Type B pancreatic cell (in vitro differentiated cells): Measurements from ENCODE around the gene CAPN5. TPM values are rescaled to one million over a fixed set of nuclear protein-coding genes. Genes with fewer than 3 reads are reported as not detected.

Source experiments
- DNase-seq: peaks from one replicate; pipeline ENCODE4 v3.0.0; 2021; ENCODE audit warnings: mixed read lengths; ENCODE audit not compliant: unreplicated experiment; ENCODE audit errors: extremely low spot score
- H3K27ac Mint-ChIP-seq: 2 replicates; pipeline ENCODE4 v1.8.0; 2021; ENCODE audit warnings: mild to moderate bottlenecking, mixed read lengths
- H3K27me3 Mint-ChIP-seq: 2 replicates; pipeline ENCODE4 v1.8.0; 2021; ENCODE audit warnings: mixed read lengths
- H3K36me3 Mint-ChIP-seq: 2 replicates; pipeline ENCODE4 v1.8.0; 2021; ENCODE audit warnings: mixed read lengths
- H3K4me1 Mint-ChIP-seq: one replicate; pipeline ENCODE4 v1.8.0; 2021; ENCODE audit warnings: mixed read lengths; ENCODE audit not compliant: unreplicated experiment
- H3K4me3 Mint-ChIP-seq: 2 replicates; pipeline ENCODE4 v1.8.0; 2021; ENCODE audit warnings: mild to moderate bottlenecking, mixed read lengths
- H3K9me3 Mint-ChIP-seq: 2 replicates; pipeline ENCODE4 v1.8.0; 2021; ENCODE audit warnings: mixed read lengths
- CTCF ChIP-seq: fragments of 200-600 bp; sonication (generic); conservative IDR thresholded peaks from 2 replicates; pipeline ENCODE4 v1.5.0; 2021; ENCODE audit warnings: antibody characterized with exemption, mild to moderate bottlenecking
- total RNA-seq: library from RNA; stranded (reverse); gene quantifications from 2 replicates; pipeline ENCODE4 v1.2.1, GENCODE V29; 2021; ENCODE audit warnings: low replicate concordance

Gene CAPN5
- total RNA-seq, 1 donor from 2014 or later: 18.8 TPM

GRCh38 chr11:77137421-77137820 is 70.7 kb downstream of the CAPN5 start:
- Mint-ChIP-seq H3K4me3 (no peak overlapping the region), H3K4me1 (peaks cover 8% of the 10 kb centered on the region), H3K27me3 (peaks cover 3% of the 10 kb centered on the region), H3K27ac (no peak overlapping the region), H3K36me3 (no peaks in the 10 kb centered on the region), H3K9me3 (no peaks in the 10 kb centered on the region)
- TF ChIP-seq CTCF: no peak
- DNase-seq: no peak

GRCh38 chr11:77138106-77138649 is 71.4 kb downstream of the CAPN5 start:
- H3K27ac Mint-ChIP-seq: no peak overlapping the region
- H3K9me3 Mint-ChIP-seq: no peaks in the 10 kb centered on the region
- peaks cover 8% of the 10 kb centered on the region for H3K4me1 Mint-ChIP-seq
- peaks cover 3% of the 10 kb centered on the region for H3K27me3 Mint-ChIP-seq
- no peak overlapping the region for H3K4me3 Mint-ChIP-seq
- TF ChIP-seq CTCF: no peak
- no peak for DNase-seq
- H3K36me3 Mint-ChIP-seq: no peaks in the 10 kb centered on the region

GRCh38 chr11:77139201-77139600 is 72.4 kb downstream of the CAPN5 start:
- DNase-seq: no peak
- peaks cover 8% of the 10 kb centered on the region for H3K4me1 Mint-ChIP-seq
- no peaks in the 10 kb centered on the region for H3K36me3 Mint-ChIP-seq
- H3K4me3 Mint-ChIP-seq: no peak overlapping the region
- no peaks in the 10 kb centered on the region for H3K9me3 Mint-ChIP-seq
- no peak overlapping the region for H3K27ac Mint-ChIP-seq
- TF ChIP-seq CTCF: no peak
- H3K27me3 Mint-ChIP-seq: peaks cover 3% of the 10 kb centered on the region

- Mint-ChIP-seq H3K27ac (peak overlapping the region; percentile 51), H3K9me3 (no peaks in the 10 kb centered on the region), H3K27me3 (peaks cover 3% of the 10 kb centered on the region), H3K4me3 (no peak overlapping the region), H3K36me3 (no peaks in the 10 kb centered on the region), H3K4me1 (peaks cover 13% of the 10 kb centered on the region)
- DNase-seq: no peak
- no peak for TF ChIP-seq CTCF
Observed at GRCh38 chr11:77140231-77140851, 73.6 kb downstream of the CAPN5 start.

- no peak for DNase-seq
- peaks cover 3% of the 10 kb centered on the region for H3K27me3 Mint-ChIP-seq
- H3K4me1 Mint-ChIP-seq: peaks cover 13% of the 10 kb centered on the region
- no peak for TF ChIP-seq CTCF
- peak overlapping the region; percentile 51 for H3K27ac Mint-ChIP-seq
- H3K4me3 Mint-ChIP-seq: no peak overlapping the region
- H3K36me3 Mint-ChIP-seq: no peaks in the 10 kb centered on the region
- H3K9me3 Mint-ChIP-seq: no peaks in the 10 kb centered on the region
Observed at GRCh38 chr11:77141034-77141433, 74.3 kb downstream of the CAPN5 start.
